SU-DHL-6 (cell line): ENCODE data around the gene GDNF.

Experiments used
- H2AFZ ChIP-seq: fragments of 200-600 bp; sonication (generic); 2 replicates; pipeline ENCODE4 v1.6.1; 2014; ENCODE audit warnings: low read depth, mild to moderate bottlenecking, moderate library complexity, mixed read lengths, antibody characterized with exemption, low read length; ENCODE audit not compliant: severe bottlenecking
- H3F3A ChIP-seq: fragments of 200-600 bp; shearing (Covaris generic); 2 replicates; pipeline ENCODE4 v1.6.0; 2016; ENCODE audit warnings: antibody characterized with exemption, mild to moderate bottlenecking; ENCODE audit not compliant: insufficient read depth
- H3K27ac ChIP-seq: fragments of 200-600 bp; sonication (generic); 2 replicates; pipeline ENCODE4 v1.5.1; 2016; ENCODE audit warnings: low read depth, mild to moderate bottlenecking, low read length, moderate library complexity, mixed read lengths
- H3K27me3 ChIP-seq: fragments of 200-600 bp; sonication (generic), shearing (Covaris generic); 2 replicates; pipeline ENCODE4 v1.6.0; 2014; ENCODE audit warnings: mild to moderate bottlenecking, low read length
- H3K36me3 ChIP-seq: fragments of 200-600 bp; sonication (generic); 2 replicates; pipeline ENCODE4 v1.6.1; 2014; ENCODE audit warnings: mild to moderate bottlenecking, low read length, mixed read lengths
- H3K4me2 ChIP-seq: fragments of 300-600, 200-600 bp; shearing (Covaris generic), sonication (generic); 2 replicates; pipeline ENCODE4 v1.6.0; 2014; ENCODE audit warnings: low read length, low read depth, mild to moderate bottlenecking; ENCODE audit not compliant: poor library complexity, severe bottlenecking
- H3K4me3 ChIP-seq: fragments of 200-600 bp; sonication (generic); 2 replicates; pipeline ENCODE4 v1.5.1; 2014; ENCODE audit warnings: antibody characterized with exemption, low read length, mild to moderate bottlenecking, mixed read lengths; ENCODE audit not compliant: insufficient read depth, poor library complexity, severe bottlenecking
- H3K79me2 ChIP-seq: fragments of 200-600 bp; sonication (generic); 2 replicates; pipeline ENCODE4 v1.6.1; 2014; ENCODE audit warnings: mild to moderate bottlenecking, low read length, moderate library complexity; ENCODE audit not compliant: insufficient read depth
- H3K9ac ChIP-seq: fragments of 200-600 bp; sonication (generic); 2 replicates; pipeline ENCODE4 v1.7.0; 2014; ENCODE audit warnings: mild to moderate bottlenecking, low read length
- H3K9me2 ChIP-seq: fragments of 200-600 bp; sonication (generic); replicated peaks from 2 replicates; pipeline ENCODE4 v1.6.1; 2014; ENCODE audit warnings: low read length; ENCODE audit not compliant: insufficient read depth
- H3K9me3 ChIP-seq: fragments of 200-600 bp; sonication (generic); 2 replicates; pipeline ENCODE4 v1.6.1; 2014; ENCODE audit warnings: low read length, mixed read lengths; ENCODE audit not compliant: insufficient read depth
- H4K20me1 ChIP-seq: fragments of 200-600 bp; sonication (generic); 2 replicates; pipeline ENCODE4 v1.6.1; 2014; ENCODE audit warnings: low read depth, mild to moderate bottlenecking, antibody characterized with exemption, low read length, moderate library complexity, mixed read lengths
- EZH2phosphoT487 ChIP-seq: fragments of 200-600 bp; sonication (generic), shearing (Covaris generic); conservative IDR thresholded peaks from 2 replicates; pipeline ENCODE4 v1.6.1; 2018; ENCODE audit warnings: mild to moderate bottlenecking, antibody characterized with exemption, low read length, moderate library complexity, mixed read lengths
- TF ChIP-seq, protein P1 (sequence below): fragments of 200-600 bp; sonication (generic); IDR thresholded peaks from one replicate; pipeline ENCODE4 v1.5.1; 2017; ENCODE audit warnings: antibody characterized with exemption, mild to moderate bottlenecking, low read length, moderate library complexity; ENCODE audit not compliant: insufficient read depth, poor library complexity, severe bottlenecking

Gene GDNF

GRCh38 chr5:37773809-37774208 is 66.0 kb downstream of the GDNF start:
- Histone ChIP-seq H3K36me3 (no peaks in the 10 kb centered on the region), H2AFZ (no peak overlapping the region), H3K79me2 (no peaks in the 10 kb centered on the region), H4K20me1 (no peaks in the 10 kb centered on the region), H3K27me3 (no peaks in the 10 kb centered on the region), H3K4me2 (no peak overlapping the region), H3K4me3 (no peak overlapping the region), H3K9ac (no peak overlapping the region), H3F3A (no peaks in the 10 kb centered on the region), H3K9me3 (peaks cover 6% of the 10 kb centered on the region; the same call in 1 of the 2 replicates), H3K27ac (no peak overlapping the region), H3K9me2 (no peaks in the 10 kb centered on the region)
- TF ChIP-seq EZH2phosphoT487, result no peak
- TF ChIP-seq, protein P1, sequence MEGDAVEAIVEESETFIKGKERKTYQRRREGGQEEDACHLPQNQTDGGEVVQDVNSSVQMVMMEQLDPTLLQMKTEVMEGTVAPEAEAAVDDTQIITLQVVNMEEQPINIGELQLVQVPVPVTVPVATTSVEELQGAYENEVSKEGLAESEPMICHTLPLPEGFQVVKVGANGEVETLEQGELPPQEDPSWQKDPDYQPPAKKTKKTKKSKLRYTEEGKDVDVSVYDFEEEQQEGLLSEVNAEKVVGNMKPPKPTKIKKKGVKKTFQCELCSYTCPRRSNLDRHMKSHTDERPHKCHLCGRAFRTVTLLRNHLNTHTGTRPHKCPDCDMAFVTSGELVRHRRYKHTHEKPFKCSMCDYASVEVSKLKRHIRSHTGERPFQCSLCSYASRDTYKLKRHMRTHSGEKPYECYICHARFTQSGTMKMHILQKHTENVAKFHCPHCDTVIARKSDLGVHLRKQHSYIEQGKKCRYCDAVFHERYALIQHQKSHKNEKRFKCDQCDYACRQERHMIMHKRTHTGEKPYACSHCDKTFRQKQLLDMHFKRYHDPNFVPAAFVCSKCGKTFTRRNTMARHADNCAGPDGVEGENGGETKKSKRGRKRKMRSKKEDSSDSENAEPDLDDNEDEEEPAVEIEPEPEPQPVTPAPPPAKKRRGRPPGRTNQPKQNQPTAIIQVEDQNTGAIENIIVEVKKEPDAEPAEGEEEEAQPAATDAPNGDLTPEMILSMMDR, result no peak

DNA sequence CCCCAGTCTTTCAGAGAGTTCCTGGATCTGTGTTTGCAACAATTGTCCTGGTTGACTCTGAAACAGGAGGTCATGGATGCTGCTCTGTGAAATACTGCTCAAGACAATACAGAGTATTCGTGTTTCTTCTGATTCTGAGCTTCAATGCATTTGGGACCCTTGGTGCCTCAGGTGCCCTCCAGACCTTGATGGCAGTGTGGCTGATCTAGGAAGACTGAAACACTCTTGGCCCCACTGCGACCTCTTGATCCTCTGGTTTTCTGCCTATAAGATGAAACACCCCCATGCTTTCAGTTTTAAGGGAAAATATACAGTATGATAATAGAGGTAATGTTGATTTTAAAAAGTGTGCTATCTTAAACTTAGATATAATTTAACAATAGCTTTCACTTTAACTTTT is 67.6 kb downstream of the GDNF start:
- TF ChIP-seq, protein P1, result no peak
- no peak for TF ChIP-seq EZH2phosphoT487
- Histone ChIP-seq H4K20me1 (no peaks in the 10 kb centered on the region), H3K4me2 (no peak overlapping the region), H3K27me3 (no peaks in the 10 kb centered on the region), H3K9ac (no peak overlapping the region), H3K9me2 (no peaks in the 10 kb centered on the region), H3F3A (no peaks in the 10 kb centered on the region), H3K4me3 (no peak overlapping the region), H3K36me3 (no peaks in the 10 kb centered on the region), H2AFZ (no peak overlapping the region), H3K27ac (no peak overlapping the region), H3K79me2 (no peaks in the 10 kb centered on the region), H3K9me3 (peaks cover 6% of the 10 kb centered on the region; the same call in 1 of the 2 replicates)

DNA sequence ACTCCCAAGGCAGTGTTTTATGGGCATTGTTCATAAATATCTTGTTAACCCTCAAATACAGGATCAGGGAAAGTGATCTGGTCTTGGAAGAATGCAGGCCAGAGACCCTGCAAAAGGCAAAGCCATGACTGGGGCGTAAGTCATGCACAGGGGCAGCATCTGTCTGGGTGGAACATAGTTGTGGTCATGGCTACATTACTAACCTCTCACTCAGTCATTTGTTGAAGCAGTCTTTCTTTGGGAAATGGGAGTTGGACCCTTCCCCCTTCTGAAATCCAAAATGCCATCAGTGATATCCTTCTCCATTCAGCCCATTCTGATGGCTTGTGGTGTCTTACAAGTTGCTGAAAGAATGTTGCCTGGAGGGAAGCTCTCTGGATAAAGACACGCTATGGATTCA is 68.1 kb downstream of the GDNF start:
- H3K36me3 ChIP-seq, result no peaks in the 10 kb centered on the region
- no peaks in the 10 kb centered on the region for H3K27me3 ChIP-seq
- TF ChIP-seq EZH2phosphoT487, result no peak
- TF ChIP-seq, protein P1, result no peak
- no peaks in the 10 kb centered on the region for H3F3A ChIP-seq
- H3K4me3 ChIP-seq, result no peak overlapping the region
- no peak overlapping the region for H3K9ac ChIP-seq
- peaks cover 6% of the 10 kb centered on the region; the same call in 1 of the 2 replicates for H3K9me3 ChIP-seq
- no peaks in the 10 kb centered on the region for H3K9me2 ChIP-seq
- H3K27ac ChIP-seq, result no peak overlapping the region
- no peak overlapping the region for H2AFZ ChIP-seq
- no peak overlapping the region for H3K4me2 ChIP-seq
- no peaks in the 10 kb centered on the region for H4K20me1 ChIP-seq
- H3K79me2 ChIP-seq, result no peaks in the 10 kb centered on the region

- H4K20me1 ChIP-seq, result no peaks in the 10 kb centered on the region
- no peaks in the 10 kb centered on the region for H3K27me3 ChIP-seq
- H2AFZ ChIP-seq, result no peak overlapping the region
- no peaks in the 10 kb centered on the region for H3K79me2 ChIP-seq
- H3K9me2 ChIP-seq, result no peaks in the 10 kb centered on the region
- peaks cover 6% of the 10 kb centered on the region; the same call in 1 of the 2 replicates for H3K9me3 ChIP-seq
- H3K4me3 ChIP-seq, result no peak overlapping the region
- TF ChIP-seq, protein P1, result no peak
- no peak for TF ChIP-seq EZH2phosphoT487
- H3K36me3 ChIP-seq, result no peaks in the 10 kb centered on the region
- H3K4me2 ChIP-seq, result no peak overlapping the region
- H3F3A ChIP-seq, result no peaks in the 10 kb centered on the region
- H3K27ac ChIP-seq, result no peak overlapping the region
- no peak overlapping the region for H3K9ac ChIP-seq
Measured at GRCh38 chr5:37771203-37771611, 68.6 kb downstream of the GDNF start.
